ENCODE results near the gene TRIM69.
"Not testable (repeated sequence)": the region's sequence is repeated elsewhere in the genome, so short reads cannot be mapped to it uniquely, and the experiment has no call there.

Gene TRIM69

GRCh38 chr15:44734839-44735481 is 1.4 kb upstream of the TRIM69 start:
- Histone ChIP-seq H3K4me3 (no peak overlapping the region), H3K9me3 (no peaks in the 10 kb centered on the region), H3K36me3 (no peaks in the 10 kb centered on the region), H3K27me3 (no peaks in the 10 kb centered on the region), H3K27ac (peak overlapping the region; percentile 66 to 71), H3K4me1 (peaks cover 0 to 24% (median 8%) of the 10 kb centered on the region in 4 donors)
- DNase-seq = no peak
- intact Hi-C loops (cut with DNase I; ENCODE audit: low total_unique reads) = loop anchor here (5.0 kb wide), 1 partner anchor 73 kb away; the partner anchor contains the start of gene SPG11
- TF ChIP-seq, protein P1, sequence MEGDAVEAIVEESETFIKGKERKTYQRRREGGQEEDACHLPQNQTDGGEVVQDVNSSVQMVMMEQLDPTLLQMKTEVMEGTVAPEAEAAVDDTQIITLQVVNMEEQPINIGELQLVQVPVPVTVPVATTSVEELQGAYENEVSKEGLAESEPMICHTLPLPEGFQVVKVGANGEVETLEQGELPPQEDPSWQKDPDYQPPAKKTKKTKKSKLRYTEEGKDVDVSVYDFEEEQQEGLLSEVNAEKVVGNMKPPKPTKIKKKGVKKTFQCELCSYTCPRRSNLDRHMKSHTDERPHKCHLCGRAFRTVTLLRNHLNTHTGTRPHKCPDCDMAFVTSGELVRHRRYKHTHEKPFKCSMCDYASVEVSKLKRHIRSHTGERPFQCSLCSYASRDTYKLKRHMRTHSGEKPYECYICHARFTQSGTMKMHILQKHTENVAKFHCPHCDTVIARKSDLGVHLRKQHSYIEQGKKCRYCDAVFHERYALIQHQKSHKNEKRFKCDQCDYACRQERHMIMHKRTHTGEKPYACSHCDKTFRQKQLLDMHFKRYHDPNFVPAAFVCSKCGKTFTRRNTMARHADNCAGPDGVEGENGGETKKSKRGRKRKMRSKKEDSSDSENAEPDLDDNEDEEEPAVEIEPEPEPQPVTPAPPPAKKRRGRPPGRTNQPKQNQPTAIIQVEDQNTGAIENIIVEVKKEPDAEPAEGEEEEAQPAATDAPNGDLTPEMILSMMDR (IDR thresholded peaks at IDR 0.05) = no peak

DNA sequence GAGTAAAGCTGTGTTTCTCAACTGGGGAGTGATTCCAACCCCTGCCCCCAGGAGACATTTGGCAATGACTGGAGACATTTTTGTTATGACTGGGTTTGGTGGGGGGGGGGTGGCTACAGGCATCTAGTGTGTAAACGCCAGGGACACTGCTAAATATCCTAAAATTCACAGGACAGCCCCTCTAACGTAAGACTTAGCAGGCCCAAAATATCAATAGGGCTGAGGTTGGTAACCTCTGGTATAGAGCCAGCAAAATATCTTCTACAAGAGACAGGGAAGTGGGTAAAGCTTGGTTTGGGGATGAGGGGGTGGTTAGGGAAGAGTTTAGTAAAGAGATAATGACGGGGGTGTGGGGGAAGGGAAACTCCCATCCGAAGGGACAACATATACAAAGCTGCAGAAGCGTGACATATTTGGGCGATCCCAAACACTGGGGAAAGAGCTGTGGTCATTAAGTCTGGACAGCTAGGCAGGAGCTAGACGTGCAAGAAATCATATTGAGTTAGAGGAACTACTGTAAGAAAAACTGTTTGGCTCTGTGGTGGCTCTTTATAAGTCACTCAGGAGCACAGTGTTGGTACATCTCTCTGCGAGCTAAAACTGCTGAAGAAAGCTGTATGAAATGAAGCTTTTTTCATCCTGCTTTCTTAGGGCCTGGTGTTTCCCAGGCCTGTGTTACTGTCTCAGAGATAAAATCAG is 697 bp upstream of the TRIM69 start:
- TF ChIP-seq, protein P1 (IDR thresholded peaks at IDR 0.05) = peak; percentile 17 to 33
- Histone ChIP-seq H3K27ac (peak overlapping the region; percentile 66 to 71), H3K9me3 (no peaks in the 10 kb centered on the region), H3K36me3 (no peaks in the 10 kb centered on the region), H3K4me3 (no peak overlapping the region), H3K4me1 (peaks cover 0 to 17% (median 6%) of the 10 kb centered on the region in 4 donors), H3K27me3 (no peaks in the 10 kb centered on the region)
- DNase-seq = peak; percentile 74 to 82
- intact Hi-C loops (cut with DNase I; ENCODE audit: low total_unique reads) = loop anchor here (5.0 kb wide), 1 partner anchor 73 kb away; the partner anchor contains the start of gene SPG11

- Histone ChIP-seq H3K27me3 (no peaks in the 10 kb centered on the region), H3K36me3 (no peaks in the 10 kb centered on the region), H3K4me1 (peaks cover 0 to 15% (median 5%) of the 10 kb centered on the region in 4 donors), H3K4me3 (no peak overlapping the region), H3K9me3 (no peaks in the 10 kb centered on the region), H3K27ac (no peak overlapping the region)
- TF ChIP-seq, protein P1 (IDR thresholded peaks at IDR 0.05) = peak; percentile 69 to 73
- DNase-seq = no peak
- intact Hi-C loops (cut with DNase I; ENCODE audit: low total_unique reads) = loop anchor here (5.0 kb wide), 1 partner anchor 76 kb away; the partner anchor contains the start of gene SPG11
Observed at GRCh38 chr15:44738340-44738984, 2.1 kb downstream of the TRIM69 start.

GRCh38 chr15:44739222-44739847 is 3.0 kb downstream of the TRIM69 start:
- intact Hi-C loops (cut with DNase I; ENCODE audit: low total_unique reads) = loop anchor here (5.0 kb wide), 1 partner anchor 77 kb away; the partner anchor contains the start of gene SPG11
- not testable (repeated sequence) for H3K27ac ChIP-seq, H3K36me3 ChIP-seq, DNase-seq, H3K4me3 ChIP-seq, H3K9me3 ChIP-seq, H3K27me3 ChIP-seq
- peaks cover 0 to 15% (median 5%) of the 10 kb centered on the region in 4 donors for H3K4me1 ChIP-seq

DNA sequence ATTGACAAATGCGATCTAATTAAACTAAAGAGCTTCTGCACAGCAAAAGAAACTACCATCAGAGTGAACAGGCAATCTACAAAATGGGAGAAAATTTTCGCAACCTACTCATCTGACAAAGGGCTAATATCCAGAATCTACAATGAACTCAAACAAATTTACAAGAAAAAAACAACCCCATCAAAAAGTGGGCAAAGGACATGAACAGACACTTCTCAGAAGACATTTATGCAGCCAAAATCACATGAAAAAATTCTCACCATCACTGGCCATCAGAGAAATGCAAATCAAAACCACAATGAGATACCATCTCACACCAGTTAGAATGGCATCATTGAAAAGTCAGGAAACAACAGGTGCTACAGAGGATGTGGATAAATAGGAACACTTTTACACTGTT is 7.1 kb downstream of the TRIM69 start:
- H3K27ac ChIP-seq; H3K4me3 ChIP-seq; H3K4me1 ChIP-seq; H3K36me3 ChIP-seq; H3K9me3 ChIP-seq; H3K27me3 ChIP-seq; DNase-seq; intact Hi-C loops (cut with DNase I; ENCODE audit: low total_unique reads): not testable (repeated sequence)

GRCh38 chr15:44753345-44753744 is 17.0 kb downstream of the TRIM69 start:
- intact Hi-C loops (cut with DNase I; ENCODE audit: low total_unique reads) = no loop called here

More at GRCh38 chr15:44753345-44753744, 17.0 kb downstream of the TRIM69 start:
- DNase-seq = no peak
- TF ChIP-seq, protein P1 (IDR thresholded peaks at IDR 0.05) = no peak
- Histone ChIP-seq H3K27ac (no peak overlapping the region), H3K4me1 (no peaks in the 10 kb centered on the region), H3K27me3 (no peaks in the 10 kb centered on the region), H3K9me3 (peaks cover 0 to 5% (median 0%) of the 10 kb centered on the region in 3 donors), H3K4me3 (no peak overlapping the region), H3K36me3 (no peaks in the 10 kb centered on the region)
